HG03196 (cell line): ENCODE data around the gene NUPR1.
"Not testable (repeated sequence)": the region's sequence is repeated elsewhere in the genome, so short reads cannot be mapped to it uniquely, and the experiment has no call there.

ENCODE experiments used
- ATAC-seq: cut with Tn5 transposase; IDR thresholded peaks from one replicate; pipeline ENCODE4 v1.9.1; 2021; ENCODE audit not compliant: unreplicated experiment

NUPR1 gene

GRCh38 chr16:28527985-28528384, 10.8 kb downstream of the NUPR1 start:
- ATAC-seq, result no peak

DNA sequence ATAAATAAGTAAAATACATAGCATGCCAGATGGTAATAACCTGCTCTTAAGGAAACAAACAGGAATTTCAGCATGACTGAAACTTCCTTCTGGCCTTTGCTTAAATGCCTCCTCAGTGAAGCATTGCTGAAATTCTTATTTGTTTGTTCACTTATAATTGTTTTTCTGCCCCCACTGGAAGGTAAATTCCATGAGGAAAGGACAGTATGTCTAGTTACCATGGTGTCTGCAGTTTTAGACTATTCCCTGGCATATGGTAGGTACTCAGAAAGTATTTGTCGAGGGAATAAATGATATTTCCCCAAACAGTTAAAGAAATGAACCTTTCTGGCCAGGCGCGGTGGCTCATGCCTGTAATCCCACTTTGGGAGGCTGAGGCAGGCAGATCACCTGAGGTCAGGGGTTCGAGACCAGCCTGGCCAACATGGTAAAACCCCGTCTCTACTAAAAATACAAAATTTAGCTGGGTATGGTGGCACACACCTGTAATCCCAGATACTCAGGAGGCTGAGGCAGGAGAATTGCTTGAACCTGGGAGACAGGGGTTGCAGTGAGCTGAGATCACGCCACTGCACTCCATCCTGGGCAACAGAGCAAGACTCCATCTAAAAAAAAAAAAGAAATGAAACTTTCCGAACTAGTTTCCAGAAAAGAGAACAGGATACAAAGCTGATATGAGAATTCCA, 11.5 kb downstream of the NUPR1 start:
- not testable (repeated sequence) for ATAC-seq

DNA sequence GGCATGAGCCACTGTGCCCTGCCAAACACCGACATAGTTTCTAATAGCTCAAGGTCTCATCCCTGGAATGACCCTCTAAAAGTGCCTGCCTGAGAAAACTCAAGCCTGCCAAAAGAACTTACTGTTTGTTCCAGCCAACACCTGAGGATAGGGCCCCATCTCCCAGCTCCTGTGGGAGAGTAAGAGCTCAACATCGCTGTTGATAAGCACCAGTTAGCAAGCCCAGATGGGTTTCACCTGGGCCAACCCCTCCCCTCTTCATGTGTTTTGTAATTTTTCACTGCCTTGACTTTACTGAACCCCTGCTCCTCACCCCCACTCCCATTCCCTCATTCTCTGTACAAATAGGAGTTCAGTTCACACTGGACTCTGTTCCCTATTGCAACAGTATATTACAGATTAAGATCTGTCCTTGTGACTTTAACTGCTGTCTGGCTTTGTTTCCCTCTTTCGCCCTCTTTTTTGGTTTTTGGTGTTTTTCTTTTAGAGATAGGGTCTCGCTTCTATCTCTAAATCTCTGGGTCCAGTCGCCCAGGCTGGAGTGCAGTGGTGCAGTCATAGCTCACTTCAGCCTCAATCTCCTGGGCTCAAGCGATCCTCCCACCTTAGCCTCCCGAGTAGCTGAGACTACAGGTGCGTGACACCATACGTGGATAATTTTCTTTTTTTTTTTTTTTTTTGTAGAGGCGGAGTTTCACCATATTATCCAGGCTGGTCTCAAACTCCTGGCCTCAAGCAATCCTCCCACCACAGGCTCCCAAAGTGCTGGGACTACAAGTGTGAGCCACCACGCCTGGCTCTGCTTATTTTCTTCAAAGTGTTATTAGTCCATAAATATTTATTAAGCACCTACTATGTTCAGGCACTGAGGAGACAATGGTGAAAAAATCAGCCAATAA, 12.3 kb downstream of the NUPR1 start:
- no peak for ATAC-seq

DNA sequence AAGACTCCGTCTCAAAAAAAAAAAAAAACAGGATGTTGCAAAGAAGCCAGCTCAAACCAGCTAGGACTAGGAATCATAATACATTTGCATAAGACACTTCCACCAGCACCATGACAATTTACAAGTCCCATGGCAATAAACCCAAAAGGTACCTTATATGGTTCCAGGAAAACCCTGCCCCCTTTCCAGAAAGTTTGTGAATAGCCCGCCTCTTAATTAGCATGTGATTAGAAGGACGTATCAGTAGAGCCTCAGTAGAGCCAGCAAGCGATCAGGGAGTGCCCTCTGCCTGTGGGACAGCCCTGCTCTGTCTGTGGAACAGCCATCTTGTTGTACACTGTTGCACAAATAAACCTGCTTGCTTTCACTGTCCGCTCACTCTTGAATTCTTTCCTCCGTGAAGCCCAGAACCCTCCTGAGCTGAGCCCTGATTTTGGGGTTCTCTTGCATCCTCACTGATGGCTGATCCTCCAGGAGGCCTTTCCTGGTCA, 14.0 kb downstream of the NUPR1 start:
- ATAC-seq, result no peak

DNA sequence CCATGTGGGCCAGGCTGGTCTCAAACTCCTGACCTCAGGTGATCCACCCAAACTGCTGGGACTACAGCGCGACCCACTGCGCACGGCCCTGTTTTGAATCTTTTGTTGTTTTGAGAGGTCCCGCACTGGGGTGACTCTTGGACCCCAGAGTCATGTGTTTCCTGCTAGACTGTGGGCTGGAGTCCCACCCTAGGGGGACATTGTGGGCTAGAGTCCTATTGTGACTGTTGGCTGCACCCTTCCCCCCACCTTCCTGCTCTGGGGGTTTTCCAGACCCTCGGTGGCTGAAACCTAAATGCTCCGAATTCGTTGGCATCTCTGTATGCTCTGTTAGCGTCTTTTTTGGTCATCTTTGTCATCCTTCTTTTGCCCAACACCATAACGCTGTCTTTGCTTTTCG, 16.0 kb downstream of the NUPR1 start:
- no peak for ATAC-seq

DNA sequence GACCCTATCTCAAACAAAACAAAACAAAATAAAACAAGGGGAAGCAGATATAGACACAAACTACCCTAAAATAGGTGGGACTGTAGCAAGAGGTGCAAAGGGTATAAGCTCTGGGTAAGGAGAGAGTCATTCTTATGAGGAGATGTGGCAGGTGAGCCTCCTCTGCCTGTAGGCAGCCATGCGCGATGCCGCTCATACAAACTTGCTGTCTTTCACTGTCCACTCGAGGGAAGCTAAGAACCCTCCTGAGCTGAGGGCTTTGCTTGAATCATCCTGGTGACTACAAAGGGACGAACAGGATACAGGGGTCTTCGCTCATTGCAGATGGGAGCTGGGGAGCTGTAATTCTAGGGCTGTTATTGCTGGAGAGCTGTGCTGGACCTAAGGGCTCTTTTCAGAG, 17.3 kb downstream of the NUPR1 start:
- ATAC-seq, result no peak

- no peak for ATAC-seq
These were observed 18.1 kb downstream of the NUPR1 start for GRCh38 chr16:28520672-28521071.

- no peak for ATAC-seq
These were observed 24.5 kb downstream of the NUPR1 start for GRCh38 chr16:28514246-28514645.

DNA sequence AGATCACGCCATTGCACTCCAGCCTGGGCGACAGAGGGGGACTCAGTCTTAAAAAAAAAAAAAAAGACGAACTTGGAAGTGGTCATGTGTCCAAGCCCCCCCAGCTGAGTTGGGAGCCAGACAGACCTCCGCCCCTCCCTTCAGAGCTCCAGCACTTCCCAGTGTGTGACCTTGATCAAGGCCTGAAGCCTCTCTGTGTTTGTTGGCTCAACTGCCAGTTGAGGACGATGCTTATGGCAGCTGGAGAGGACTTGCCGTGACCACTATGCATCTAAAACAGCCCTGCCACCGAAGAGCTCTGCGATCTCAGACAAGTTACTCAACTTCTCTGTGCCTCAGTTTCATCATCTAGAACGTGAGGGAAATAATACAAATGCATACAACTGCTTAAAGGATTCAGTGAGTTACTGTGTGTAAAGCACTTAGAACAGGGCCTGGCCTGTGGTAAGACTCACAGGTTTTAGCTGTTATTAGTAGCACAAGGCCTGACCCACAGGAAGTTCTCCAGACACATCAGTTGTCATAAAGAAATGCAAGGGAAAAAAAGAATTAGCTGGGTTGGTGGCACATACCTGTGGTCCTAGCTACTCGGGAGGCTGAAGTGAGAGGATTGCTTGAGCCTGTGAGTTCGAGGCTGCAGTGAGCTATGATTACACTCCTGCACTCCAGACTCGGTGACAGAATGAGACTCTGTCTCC, 25.1 kb downstream of the NUPR1 start:
- no peak for ATAC-seq

- no peak for ATAC-seq
These were observed 26.7 kb downstream of the NUPR1 start for GRCh38 chr16:28511801-28512789.

GRCh38 chr16:28511031-28511430, 27.7 kb downstream of the NUPR1 start:
- ATAC-seq, result no peak

DNA sequence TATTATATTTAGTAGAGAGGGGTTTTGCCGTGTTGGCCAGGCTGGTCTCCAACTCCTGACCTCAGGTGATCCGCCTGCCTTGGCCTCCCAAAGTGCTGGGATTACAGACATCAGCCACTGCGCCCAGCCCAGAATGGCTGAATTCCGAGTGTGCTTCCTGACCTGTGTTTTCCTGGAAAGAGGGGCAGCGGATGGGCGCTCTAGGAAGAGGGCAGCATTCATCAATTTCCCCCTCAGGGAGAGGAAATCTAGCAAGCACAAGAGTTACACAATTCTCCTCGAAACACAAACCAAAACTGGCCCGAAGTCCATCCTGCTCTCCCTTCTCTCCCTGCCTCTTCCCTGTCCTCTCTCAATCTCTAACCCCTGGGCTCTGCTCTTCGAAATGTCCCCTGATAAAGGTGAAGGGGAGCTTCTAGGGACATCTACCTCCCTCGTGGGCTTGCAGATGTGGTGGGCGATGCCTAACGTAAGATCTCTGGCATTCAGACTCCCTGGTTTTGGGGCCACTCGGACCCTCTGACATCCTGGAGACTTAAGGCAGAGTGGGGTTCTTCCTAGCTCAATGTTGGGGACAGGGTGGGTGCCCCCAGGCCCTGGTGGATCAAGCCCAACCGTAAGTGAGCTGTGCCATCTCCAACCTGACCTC, 33.2 kb downstream of the NUPR1 start:
- no peak for ATAC-seq

DNA sequence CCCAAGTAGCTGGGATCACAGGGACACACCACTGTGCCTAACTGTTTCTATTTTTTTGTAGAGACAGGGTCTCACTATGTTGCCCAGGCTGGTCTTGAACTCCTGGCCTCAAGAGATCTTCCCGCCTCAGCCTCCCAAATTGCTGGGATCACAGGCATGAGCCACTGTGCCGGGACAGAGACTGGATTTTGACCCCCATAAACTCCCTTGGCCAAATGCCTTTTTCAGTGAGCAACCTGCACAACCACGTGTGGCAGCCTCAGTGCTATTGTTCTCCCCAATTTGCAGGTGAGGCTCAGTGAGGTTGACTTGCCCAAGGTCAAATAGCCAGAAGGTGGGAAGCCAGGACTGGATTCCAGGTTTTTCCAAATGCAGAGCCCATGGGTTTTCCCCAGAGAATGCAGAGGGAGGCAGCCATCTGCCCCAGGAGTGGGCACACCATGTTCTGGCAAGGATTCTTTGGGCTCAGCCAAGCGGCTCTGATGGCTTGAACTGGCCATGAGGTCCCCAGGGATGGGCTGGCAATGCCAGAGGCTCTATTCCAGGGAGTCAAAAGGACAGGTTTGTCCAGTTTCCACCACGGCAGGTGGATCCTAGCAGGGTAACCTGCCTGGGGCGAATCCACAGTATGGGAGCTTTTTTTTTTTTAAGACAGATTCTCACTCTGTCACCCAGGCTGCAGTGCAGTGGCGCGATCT, 33.9 kb downstream of the NUPR1 start:
- ATAC-seq, result no peak

- ATAC-seq, result no peak
These were observed 35.1 kb downstream of the NUPR1 start for GRCh38 chr16:28503470-28504259.

DNA sequence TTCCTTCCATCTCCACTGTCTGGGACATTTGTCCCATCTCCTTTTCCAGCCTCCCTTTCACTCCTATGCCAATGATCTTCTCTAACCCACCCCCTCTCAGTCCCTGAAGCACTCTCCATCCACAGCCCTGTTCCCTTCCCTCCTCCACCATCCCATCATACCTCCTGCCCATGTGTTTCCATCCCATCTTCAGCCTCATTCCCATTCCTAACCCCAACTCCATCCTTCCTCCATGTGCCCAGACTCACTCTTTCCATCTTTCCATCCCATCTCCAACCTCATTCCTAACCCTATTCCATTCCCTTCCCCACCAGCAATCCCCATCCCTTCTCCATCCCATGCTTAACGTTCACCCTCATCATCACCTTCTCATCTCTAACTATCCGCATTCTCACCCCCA, 36.5 kb downstream of the NUPR1 start:
- no peak for ATAC-seq

- no peak for ATAC-seq
These were observed 37.2 kb downstream of the NUPR1 start for GRCh38 chr16:28501258-28502232.

- ATAC-seq, result not testable (repeated sequence)
These were observed 38.1 kb downstream of the NUPR1 start for GRCh38 chr16:28500476-28501180.
